ENCODE data around the gene NUP210. TPM values are rescaled to one million over a fixed set of nuclear protein-coding genes. Genes with fewer than 3 reads are reported as not detected.

NUP210 gene
- total and polyA plus RNA-seq, 2 donors, result 1.8 to 3.3 TPM

DNA sequence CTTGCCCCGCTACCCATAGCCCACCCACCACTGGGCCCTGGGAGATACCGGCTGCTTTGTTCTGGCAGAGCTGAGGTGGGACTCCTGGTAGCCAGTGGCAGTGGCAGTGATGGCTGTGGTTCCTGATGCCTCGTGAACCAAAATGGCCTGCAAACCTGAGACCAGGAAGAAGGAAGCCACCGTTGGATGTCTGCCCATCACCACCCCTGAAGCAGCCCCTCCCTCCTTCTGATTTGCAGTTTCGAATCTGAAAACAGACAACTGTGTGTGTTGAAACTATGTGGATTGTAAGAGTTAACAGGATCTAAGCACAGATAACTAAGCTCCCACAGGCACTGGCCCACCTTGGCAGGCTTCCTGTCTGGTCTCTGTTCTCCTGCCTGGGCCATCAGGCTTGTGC, 66.6 kb downstream of the NUP210 start:
- 81% methylated on average over 5 of the region's 5 CpGs for WGBS
- no peaks in the 10 kb centered on the region for H3K36me3 ChIP-seq (ENCODE audit: insufficient read depth)
- no peak overlapping the region for H3K4me3 ChIP-seq (ENCODE audit: low read depth, low read length)
- H3K4me1 ChIP-seq (ENCODE audit: insufficient read depth), result no peaks in the 10 kb centered on the region
- no peak overlapping the region for H3K27ac ChIP-seq (ENCODE audit: low read depth)
- DNase-seq (ENCODE audit: extremely low spot score), result no peak

DNA sequence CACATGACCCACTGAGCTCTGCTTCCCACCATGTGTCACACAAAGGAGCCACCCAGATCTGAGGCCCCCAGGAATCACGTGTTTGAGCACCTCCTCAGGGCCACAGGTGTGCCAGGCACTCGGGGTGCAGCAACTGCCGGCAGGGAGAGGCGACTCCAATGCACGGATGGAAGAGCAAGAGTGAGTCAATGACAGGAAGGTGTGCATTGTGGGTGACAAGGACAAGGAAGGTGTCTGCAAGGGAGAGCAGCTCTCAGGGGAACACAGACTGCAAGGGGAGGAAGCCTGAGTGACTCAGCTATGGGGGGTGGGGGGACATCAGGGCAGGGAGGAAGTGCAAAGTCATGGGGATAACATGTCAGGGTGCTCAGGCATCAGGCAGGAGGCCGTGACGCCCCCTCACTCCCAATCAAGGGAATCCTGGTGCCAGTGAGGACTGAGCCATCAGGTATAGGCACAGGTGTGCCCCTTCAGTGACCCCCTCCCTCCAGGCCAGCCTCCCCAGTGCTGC, 67.4 kb downstream of the NUP210 start:
- Histone ChIP-seq H3K4me3 (ENCODE audit: low read depth, low read length) (no peak overlapping the region), H3K27ac (ENCODE audit: low read depth) (no peak overlapping the region), H3K36me3 (ENCODE audit: insufficient read depth) (no peaks in the 10 kb centered on the region), H3K4me1 (ENCODE audit: insufficient read depth) (no peaks in the 10 kb centered on the region)
- DNase-seq (ENCODE audit: extremely low spot score), result no peak
- WGBS, result 71% methylated on average over 7 of the region's 7 CpGs

DNA sequence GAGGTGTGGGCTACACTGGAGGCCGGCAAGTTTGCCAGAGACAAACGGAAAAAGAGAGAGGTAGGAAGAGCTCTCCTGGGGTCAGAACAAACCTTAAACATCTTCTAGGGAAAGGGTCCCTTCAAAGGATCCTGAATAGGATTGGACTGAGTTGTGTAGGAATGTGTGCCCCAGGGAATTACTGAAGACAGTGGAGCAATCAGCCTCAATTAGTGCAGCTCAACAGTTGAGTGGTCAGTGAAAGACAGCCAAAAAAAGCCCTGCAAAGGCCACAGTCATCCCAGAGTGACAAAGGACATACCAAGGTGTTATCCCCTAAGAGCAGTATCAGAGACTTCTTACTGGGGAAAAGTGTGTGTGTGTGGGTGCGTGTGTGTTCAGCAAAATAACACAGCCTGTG, 70.3 kb downstream of the NUP210 start:
- no peak overlapping the region for H3K4me3 ChIP-seq (ENCODE audit: low read depth, low read length)
- 83% methylated on average over 3 of the region's 3 CpGs for WGBS
- no peak for DNase-seq (ENCODE audit: extremely low spot score)
- no peaks in the 10 kb centered on the region for H3K36me3 ChIP-seq (ENCODE audit: insufficient read depth)
- H3K4me1 ChIP-seq (ENCODE audit: insufficient read depth), result no peaks in the 10 kb centered on the region
- no peak overlapping the region for H3K27ac ChIP-seq (ENCODE audit: low read depth)

DNA sequence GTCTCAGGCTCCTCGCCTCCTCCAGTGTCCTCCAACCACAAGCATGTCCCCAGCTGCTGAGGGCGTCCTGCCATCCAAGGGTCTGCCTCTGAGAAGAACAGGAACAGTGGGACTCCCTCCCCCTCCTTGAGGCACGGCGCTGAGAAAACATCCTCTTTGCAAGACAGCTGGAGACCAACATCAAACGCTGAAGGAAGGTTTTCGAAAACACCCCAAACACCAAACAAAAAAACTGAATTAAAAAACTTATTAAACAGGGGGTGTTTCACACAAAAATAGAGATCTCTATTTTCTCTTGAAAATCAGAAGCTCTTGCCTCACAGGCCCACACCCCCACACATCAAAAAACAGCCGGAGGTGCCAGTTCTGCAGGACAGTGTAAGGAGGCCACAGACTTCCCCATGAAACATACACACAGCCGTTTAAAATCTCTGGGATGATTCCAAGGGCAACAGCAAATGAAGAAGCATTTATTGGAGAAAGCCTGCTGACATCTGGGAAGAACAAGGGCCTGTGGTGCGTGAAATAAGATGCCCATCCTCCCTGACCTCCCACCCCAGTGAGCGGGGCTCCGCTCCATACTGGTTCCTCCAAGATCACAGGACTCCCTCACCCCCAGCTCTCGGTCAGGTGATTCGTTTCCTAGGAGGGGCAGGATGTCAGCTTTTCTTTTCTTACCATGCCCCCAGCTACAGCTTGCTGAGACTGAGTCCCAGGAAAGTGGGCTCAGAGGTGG, 71.3 kb downstream of the NUP210 start:
- no peaks in the 10 kb centered on the region for H3K36me3 ChIP-seq (ENCODE audit: insufficient read depth)
- H3K27ac ChIP-seq (ENCODE audit: low read depth), result no peak overlapping the region
- H3K4me1 ChIP-seq (ENCODE audit: insufficient read depth), result no peaks in the 10 kb centered on the region
- 46% methylated on average over 13 of the region's 13 CpGs for WGBS
- DNase-seq (ENCODE audit: extremely low spot score), result peak; percentile 13
- no peak overlapping the region for H3K4me3 ChIP-seq (ENCODE audit: low read depth, low read length)

DNA sequence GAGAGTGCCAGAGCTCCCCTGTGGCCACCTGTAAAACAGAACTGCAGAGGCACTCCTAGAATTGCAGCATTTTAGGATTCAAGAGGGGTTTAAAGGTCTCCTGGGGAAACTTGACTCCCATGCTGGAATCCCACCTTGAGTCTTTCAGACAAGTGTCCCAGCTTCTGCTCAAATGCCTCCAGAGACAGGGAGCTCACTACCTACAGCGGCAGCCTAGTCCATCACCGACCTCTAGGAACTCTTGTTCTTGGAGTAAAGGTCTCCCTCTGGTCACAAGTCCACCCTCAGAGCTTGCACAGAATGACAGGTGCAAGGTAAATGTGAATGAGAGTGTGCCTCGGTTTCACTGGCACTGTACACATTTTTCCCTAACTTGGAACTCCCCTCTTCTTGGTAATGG, 72.0 kb downstream of the NUP210 start:
- H3K36me3 ChIP-seq (ENCODE audit: insufficient read depth), result no peaks in the 10 kb centered on the region
- H3K4me1 ChIP-seq (ENCODE audit: insufficient read depth), result no peaks in the 10 kb centered on the region
- no peak overlapping the region for H3K27ac ChIP-seq (ENCODE audit: low read depth)
- H3K4me3 ChIP-seq (ENCODE audit: low read depth, low read length), result no peak overlapping the region
- WGBS, result 85% methylated on average over 3 of the region's 3 CpGs
- DNase-seq (ENCODE audit: extremely low spot score), result no peak

DNA sequence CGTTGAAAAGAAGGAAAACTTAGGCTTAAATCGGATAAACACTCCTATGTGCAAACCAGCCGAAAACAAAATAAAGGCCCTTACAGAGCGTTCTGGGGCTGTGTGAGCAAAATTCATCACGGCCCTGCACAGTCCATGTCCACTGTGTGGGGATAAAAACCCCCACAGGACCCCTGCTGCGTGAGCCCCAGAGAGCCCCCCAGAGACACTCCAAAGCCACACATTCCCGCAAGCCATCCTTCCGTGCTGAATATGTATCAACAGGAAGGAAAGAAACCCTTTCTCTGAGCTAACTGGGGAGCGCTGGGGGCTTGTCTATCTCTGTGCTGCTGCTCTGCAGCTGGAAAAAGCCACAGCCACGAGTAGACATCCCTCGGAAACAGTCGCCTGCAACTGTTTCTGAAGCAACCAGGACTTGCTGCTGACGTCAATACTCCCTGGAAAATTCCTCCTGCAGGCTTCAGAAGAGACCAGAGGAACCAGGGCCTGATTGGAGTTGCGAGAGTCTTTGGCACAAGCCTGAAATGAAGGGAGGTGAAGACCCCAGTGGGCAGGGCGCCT, 72.7 kb downstream of the NUP210 start:
- WGBS, result 58% methylated on average over 15 of the region's 15 CpGs

DNA sequence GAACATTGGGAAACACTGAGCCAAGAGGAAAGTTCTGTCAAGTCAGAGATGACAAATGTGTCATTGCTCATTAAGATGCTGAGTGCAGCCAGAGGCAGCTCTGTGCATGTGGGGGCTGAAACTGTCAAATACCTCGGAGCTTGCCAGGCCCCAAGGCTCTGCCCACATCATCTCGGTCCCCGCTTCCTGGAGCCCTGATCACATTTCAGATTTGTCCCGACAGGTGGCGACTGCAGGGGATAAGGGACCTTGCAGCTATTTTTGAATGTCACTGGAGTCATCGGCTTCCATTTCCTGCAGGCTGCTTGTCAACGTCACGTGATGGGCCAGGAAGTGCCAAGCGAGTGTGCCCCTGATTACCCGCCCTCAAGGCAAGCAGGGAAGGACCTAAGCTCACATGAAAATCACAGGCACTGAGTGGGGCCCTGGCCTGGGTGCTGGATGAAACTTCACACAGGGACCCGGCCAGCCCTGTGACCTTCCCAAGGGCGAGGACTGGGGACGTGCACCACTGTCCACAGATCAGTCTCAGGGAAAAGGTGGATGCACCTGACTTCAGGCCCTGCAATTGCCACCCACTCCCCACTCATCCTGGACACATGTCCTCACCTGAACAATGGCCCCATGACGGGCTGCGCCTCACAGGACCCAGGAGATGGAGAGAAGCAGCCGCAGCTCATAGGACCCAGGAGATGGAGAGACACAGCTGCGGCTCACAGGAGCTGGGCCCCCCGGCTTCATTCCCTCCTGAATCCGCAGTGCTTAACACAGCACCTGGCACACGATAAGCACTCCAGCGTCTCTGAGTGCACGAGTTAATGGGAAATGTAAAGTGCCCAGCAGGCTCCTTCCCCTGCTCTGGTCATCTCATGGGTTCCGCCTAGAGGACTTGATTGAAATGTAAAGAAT, 73.4 kb downstream of the NUP210 start:
- DNase-seq (ENCODE audit: extremely low spot score), result no peak
- no peak overlapping the region for H3K27ac ChIP-seq (ENCODE audit: low read depth)
- WGBS, result 61% methylated on average over 23 of the region's 23 CpGs
- no peaks in the 10 kb centered on the region for H3K4me1 ChIP-seq (ENCODE audit: insufficient read depth)
- H3K36me3 ChIP-seq (ENCODE audit: insufficient read depth), result no peaks in the 10 kb centered on the region
- H3K4me3 ChIP-seq (ENCODE audit: low read depth, low read length), result no peak overlapping the region

More for the DNA sequence above, 72.7 kb downstream of the NUP210 start:
- Histone ChIP-seq H3K4me1 (ENCODE audit: insufficient read depth) (no peaks in the 10 kb centered on the region), H3K36me3 (ENCODE audit: insufficient read depth) (no peaks in the 10 kb centered on the region), H3K27ac (ENCODE audit: low read depth) (no peak overlapping the region), H3K4me3 (ENCODE audit: low read depth, low read length) (no peak overlapping the region)
- DNase-seq (ENCODE audit: extremely low spot score), result no peak

DNA sequence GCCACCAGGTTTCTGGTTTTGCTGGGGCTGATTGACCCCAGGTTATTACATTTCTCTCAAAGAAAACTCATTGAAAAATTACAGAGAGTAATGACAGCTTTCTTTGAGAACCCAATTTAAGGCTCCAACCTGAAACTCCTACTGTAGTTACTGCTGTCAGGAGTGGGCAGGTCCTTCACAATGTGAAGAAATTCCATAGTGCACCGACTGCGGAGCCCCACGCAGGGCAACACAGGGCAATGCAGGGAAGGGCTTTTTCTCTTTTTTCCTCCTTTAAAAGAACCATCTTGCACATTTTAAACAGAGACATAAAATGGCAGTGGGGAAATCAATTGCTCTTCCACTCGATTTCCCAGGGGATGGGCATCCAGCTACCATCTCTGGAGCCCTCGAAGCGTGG, 74.3 kb downstream of the NUP210 start:
- Histone ChIP-seq H3K4me3 (ENCODE audit: low read depth, low read length) (no peak overlapping the region), H3K36me3 (ENCODE audit: insufficient read depth) (no peaks in the 10 kb centered on the region)
- 92% methylated on average over 6 of the region's 6 CpGs for WGBS

DNA sequence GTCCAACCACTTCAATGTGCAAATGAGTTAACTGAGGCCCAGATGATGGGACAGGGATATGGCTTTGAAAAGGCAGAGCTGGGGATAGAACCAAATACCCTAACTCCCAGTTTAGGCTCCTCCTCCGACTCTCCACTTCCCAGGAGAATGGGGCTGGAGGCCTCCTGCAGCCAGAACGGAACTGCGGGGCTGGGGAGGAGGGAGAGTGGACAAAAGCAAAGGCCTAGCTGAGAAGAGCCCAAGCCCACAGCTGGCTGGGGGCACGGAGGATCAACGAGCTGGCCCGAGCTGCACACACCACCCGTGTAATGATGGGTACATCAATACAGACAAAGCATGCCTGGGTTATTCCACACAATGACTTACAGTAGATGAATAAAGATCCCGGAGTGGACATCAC, 74.8 kb downstream of the NUP210 start:
- Histone ChIP-seq H3K4me1 (ENCODE audit: insufficient read depth) (no peaks in the 10 kb centered on the region), H3K27ac (ENCODE audit: low read depth) (no peak overlapping the region), H3K4me3 (ENCODE audit: low read depth, low read length) (no peak overlapping the region), H3K36me3 (ENCODE audit: insufficient read depth) (no peaks in the 10 kb centered on the region)
- whole genome bisulfite sequencing, result 88% methylated on average over 8 of the region's 8 CpGs
- no peak for DNase-seq (ENCODE audit: extremely low spot score)

More for the DNA sequence above, 74.3 kb downstream of the NUP210 start:
- Histone ChIP-seq H3K27ac (ENCODE audit: low read depth) (no peak overlapping the region), H3K4me1 (ENCODE audit: insufficient read depth) (no peaks in the 10 kb centered on the region)
- no peak for DNase-seq (ENCODE audit: extremely low spot score)

DNA sequence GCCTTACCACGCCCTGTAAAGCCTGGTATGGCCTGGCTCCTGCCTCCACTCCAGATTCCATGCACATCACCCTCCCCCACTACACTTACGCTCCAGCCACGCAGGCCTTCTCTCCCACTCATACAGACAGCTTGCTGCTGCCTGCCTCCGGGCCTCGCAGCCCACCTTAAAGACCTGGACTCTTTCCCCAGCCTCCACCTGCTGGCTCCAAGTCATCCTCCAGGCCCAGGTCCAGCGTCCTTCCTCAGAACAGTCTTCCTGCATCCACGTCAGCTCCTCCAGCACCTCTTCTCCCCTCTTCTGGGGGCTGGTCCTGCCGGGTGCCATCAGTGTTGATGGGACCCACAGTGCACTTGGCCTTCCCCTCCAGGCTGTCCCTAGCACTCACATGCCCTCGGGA, 75.5 kb downstream of the NUP210 start:
- no peak for DNase-seq (ENCODE audit: extremely low spot score)
- H3K4me1 ChIP-seq (ENCODE audit: insufficient read depth), result no peaks in the 10 kb centered on the region
- no peak overlapping the region for H3K4me3 ChIP-seq (ENCODE audit: low read depth, low read length)
- H3K27ac ChIP-seq (ENCODE audit: low read depth), result no peak overlapping the region
- H3K36me3 ChIP-seq (ENCODE audit: insufficient read depth), result no peaks in the 10 kb centered on the region
- WGBS, result 90% methylated on average over 9 of the region's 9 CpGs

DNA sequence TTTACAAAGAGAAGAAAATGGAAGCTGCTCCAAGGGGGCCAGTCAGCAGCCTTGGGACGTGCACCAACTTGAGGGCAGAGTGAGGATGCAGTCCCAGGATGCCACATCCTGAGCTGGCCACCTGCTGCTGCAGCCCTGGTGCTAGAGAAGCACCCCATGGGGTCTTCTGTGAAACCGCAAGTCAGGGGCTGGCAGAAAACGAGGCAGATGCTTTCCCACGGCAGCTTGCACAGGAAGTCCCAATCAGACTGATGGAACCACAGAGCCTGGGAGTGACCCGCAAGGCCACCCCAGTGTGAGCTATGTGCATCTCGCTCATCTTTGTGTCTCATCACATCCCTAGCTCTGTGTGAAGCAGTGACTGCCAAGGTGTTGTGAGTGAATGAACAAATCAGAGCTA, 76.5 kb downstream of the NUP210 start:
- Histone ChIP-seq H3K4me1 (ENCODE audit: insufficient read depth) (no peaks in the 10 kb centered on the region), H3K27ac (ENCODE audit: low read depth) (no peak overlapping the region), H3K4me3 (ENCODE audit: low read depth, low read length) (no peak overlapping the region), H3K36me3 (ENCODE audit: insufficient read depth) (no peaks in the 10 kb centered on the region)
- WGBS, result 80% methylated on average over 6 of the region's 6 CpGs
- no peak for DNase-seq (ENCODE audit: extremely low spot score)

DNA sequence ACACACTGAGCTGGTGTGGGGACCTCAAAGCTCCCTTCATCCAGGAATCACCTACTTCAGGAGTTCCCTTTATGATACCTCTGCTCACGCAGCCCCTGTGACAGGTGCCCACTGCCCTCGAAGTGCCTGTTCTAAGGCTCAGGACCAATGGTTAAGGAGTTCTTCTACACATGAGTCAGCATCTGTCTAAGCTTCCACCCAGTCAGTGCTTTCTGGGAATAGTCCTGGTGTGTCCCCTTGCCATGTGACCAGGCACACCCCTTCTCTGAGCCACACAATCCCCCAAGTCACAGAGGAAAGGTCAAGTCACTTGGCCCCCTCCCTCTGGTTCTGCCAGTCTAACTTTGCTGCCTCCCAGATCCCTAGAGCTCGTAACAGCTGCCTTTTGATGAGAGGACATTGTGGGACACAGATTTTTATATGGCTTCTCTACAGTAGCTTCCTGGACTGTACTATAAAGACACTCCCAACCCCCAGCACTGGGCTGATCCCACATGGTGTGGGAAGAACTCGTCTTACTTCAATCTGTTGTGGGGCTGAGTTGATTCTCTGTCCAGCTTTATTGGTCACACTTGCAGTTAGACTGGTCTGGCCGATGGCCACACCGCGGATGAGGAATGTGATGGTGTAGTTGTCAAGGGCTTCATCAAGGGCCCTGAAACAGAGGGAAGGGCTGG, 78.8 kb downstream of the NUP210 start:
- H3K27ac ChIP-seq (ENCODE audit: low read depth), result no peak overlapping the region
- H3K36me3 ChIP-seq (ENCODE audit: insufficient read depth), result no peaks in the 10 kb centered on the region
- H3K4me1 ChIP-seq (ENCODE audit: insufficient read depth), result no peaks in the 10 kb centered on the region
- no peak for DNase-seq (ENCODE audit: extremely low spot score)
- H3K4me3 ChIP-seq (ENCODE audit: low read depth, low read length), result no peak overlapping the region
- 82% methylated on average over 7 of the region's 7 CpGs for WGBS

DNA sequence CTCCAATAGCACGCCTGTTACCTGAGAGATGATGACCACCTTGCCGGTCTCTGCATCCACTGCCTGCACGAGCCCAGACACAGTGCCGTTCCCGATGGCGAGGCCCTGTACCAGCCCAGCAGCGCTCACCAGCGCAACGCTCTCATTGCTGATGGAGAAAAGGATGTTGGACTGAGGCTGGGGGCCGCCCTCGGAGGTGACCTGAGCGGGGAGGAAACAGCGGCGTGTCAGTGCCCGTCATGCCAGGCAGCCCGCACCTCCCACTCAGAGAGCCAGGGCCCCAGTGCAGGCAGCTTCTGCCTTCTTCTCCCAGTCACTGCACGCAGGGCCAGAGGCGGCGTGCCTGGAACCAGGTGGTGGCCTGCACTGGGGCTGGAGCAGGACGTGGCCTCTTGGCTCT, 80.3 kb downstream of the NUP210 start:
- Histone ChIP-seq H3K4me1 (ENCODE audit: insufficient read depth) (no peaks in the 10 kb centered on the region), H3K4me3 (ENCODE audit: low read depth, low read length) (no peak overlapping the region), H3K27ac (ENCODE audit: low read depth) (no peak overlapping the region), H3K36me3 (ENCODE audit: insufficient read depth) (no peaks in the 10 kb centered on the region)
- 95% methylated on average over 20 of the region's 20 CpGs for WGBS
- no peak for DNase-seq (ENCODE audit: extremely low spot score)
